CD4-positive, alpha-beta T cell treated with Interleukin-4 for 1 hour (primary cell): ENCODE results near the gene ROCK1.
A peak's percentile ranks its signal among the peaks of the same experiment; 100 is the strongest.
"Not testable (repeated sequence)": the region's sequence is repeated elsewhere in the genome, so short reads cannot be mapped to it uniquely, and the experiment has no call there.

Experiments used
- DNase-seq, 2 donors: peaks; one replicate each; pipeline ENCODE4 v3.0.0-alpha.2; 2020 to 2022

Gene ROCK1

GRCh38 chr18:21051620-21052019, 60.0 kb downstream of the ROCK1 start:
- DNase-seq: no peak

DNA sequence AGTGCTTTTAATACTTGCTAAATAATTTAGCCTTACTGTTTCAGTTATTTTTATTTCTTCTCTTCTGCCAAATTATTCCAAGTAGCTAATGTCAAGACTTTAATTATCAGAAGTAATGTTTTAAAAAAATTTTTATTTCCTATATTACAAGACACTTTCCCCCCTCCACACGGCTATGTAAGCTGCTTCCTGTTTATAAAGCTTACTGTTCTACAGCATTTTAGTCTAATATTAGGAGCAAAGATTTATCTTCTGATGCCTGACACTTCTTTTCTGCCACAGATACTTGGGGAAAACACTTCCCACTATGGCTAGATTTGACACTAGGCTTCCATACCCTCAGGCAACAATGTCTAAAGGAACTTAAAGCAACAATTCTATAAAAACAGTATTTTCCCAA, 62.3 kb downstream of the ROCK1 start:
- no peak for DNase-seq

- DNase-seq: no peak
Observed at GRCh38 chr18:21047126-21047525, 64.5 kb downstream of the ROCK1 start.

DNA sequence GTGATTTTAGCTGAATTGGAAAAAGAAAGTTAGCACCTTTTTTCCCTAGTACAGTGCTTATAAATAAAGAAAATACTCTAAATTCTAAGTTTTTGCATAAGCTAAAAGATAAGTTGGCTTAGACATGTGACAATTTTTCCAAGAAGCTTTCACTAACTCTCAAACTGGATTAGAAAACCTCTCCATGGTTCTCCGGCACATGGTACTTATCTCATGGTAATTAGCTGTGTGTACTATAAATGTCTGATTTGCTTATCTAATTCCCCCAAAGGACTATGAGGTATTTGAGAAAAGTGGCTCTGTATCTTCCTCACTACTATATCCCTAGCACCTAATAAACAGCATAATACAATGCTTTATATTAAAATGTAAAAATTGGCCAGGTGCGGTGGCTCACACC, 71.1 kb downstream of the ROCK1 start:
- no peak for DNase-seq

DNA sequence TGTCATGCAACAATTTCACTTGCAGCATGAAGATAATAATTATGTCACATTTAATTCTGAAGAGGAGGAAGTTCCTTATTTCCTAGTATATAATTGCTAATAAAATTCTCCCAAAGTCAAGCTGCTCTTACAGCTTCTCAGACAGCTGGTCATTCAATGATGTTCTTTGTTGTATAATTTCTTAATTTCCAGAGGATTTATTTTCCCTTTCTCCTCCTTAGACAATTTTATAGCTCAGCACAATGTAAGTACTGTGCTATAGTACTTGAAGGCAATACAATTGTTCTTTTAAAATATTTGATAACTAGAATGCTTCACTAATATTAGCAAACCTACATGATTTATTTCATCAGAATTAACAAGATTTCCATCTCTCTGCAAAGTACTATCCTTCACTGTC, 73.4 kb downstream of the ROCK1 start:
- DNase-seq: no peak

DNA sequence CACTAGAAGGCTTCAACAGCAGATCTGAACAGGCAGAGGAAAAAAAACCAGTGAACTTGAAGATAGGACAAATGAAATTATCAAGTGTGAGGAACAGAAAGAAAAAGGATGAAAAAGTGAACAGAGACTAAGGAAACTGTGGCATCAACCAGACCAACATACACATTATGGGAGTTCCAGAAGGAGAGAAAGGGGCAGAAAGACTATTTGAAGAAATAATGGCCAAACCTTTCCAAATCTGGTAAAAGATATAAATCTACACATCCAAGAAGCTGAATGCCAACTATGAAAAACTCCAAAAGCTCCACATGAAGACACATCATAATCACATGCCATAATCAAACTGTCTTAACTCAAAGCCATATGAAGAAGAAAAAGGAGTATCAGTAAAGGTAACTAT, 79.8 kb downstream of the ROCK1 start:
- no peak for DNase-seq

GRCh38 chr18:21018257-21018656, 93.4 kb downstream of the ROCK1 start:
- not testable (repeated sequence) for DNase-seq

GRCh38 chr18:21012308-21012707, 99.3 kb downstream of the ROCK1 start:
- DNase-seq: no peak

DNA sequence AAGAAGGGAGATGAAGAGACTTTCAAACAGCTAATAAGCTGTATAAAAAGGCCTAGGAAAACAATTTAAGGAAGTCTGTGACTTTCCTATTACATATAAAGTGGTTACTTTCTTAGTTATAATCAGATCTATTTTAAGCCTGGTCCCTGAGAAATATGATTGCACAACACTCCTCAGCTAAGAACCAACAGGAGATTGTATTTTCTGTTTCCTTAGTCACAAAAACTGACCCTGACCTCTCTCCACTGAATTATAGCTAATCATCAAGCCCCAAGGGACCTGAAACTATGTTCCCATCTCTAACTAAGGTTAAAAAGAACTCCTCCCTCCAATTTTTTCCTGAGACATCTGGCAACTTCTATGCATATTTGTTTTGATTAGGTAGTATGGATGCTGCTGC, 106.9 kb downstream of the ROCK1 start:
- DNase-seq: no peak

GRCh38 chr18:21000667-21001066, 110.9 kb downstream of the ROCK1 start:
- no peak for DNase-seq

DNA sequence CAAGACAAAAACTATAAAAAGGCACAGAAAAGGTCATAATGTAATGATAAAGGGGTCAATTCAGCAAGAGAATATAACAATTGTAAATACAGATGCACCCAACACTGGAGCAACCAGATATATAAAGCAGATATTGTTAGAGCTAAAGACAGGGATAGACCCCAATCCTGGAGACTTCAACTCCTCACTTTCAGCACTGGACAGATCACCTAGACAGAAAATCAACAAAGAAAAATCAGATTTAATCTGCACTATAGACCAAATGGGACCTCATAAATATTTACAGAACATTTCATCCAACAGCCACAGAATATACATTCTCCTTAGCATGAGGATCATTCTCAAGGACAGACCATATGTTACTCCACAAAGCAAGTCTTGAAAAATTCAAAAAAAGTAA, 114.2 kb downstream of the ROCK1 start:
- no peak for DNase-seq

DNA sequence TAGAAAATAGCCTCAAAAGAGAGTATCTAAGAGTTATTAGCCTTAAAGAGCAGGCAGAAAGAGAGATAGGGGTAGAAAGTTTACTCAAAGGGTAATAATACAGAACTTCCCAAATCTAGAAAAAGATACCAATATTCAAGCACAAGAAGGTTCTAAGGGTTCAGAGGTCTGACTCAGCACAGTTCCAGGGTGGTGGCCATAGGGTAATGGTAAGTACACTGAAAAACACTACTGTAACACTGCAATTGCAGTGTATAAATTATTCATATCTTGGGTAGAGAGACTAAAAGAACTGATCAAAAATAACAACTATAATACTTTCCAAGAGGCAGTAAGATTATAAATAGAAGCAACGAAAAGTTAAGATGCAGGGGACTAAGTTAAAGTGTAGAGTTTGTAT, 115.2 kb downstream of the ROCK1 start:
- DNase-seq: no peak

- DNase-seq: no peak
Observed at GRCh38 chr18:20988726-20989125, 122.9 kb downstream of the ROCK1 start.

- DNase-seq: no peak
Observed at GRCh38 chr18:20975077-20975476, 136.5 kb downstream of the ROCK1 start.

- peak in 1 of 2 donors; percentile 33 for DNase-seq
Observed at GRCh38 chr18:20971886-20972267, 139.7 kb downstream of the ROCK1 start.

DNA sequence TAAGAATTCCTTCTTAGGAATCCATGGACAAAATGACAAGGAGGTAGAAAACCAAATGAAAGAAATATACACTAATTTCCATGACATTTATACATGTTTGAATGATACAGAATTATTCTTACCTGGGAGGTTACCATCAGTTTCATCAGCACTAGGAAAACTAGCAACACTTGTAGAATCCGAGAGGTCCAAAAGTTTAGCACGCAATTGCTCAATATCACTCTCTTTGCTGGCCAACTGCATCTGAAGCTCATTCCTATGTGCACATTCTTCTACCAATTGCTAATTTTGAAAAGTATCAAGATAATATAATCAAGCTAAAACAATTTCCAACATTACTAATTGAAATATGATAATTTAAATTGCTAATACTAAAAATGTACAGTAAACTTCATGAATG, 144.8 kb downstream of the ROCK1 start:
- DNase-seq: no peak

GRCh38 chr18:20963027-20963426, 148.6 kb downstream of the ROCK1 start:
- no peak for DNase-seq

GRCh38 chr18:20960735-20961134, 150.9 kb downstream of the ROCK1 start:
- no peak for DNase-seq

GRCh38 chr18:20950827-20951226, 160.8 kb downstream of the ROCK1 start:
- DNase-seq: not testable (repeated sequence)
